IMR-90 (cell line): ENCODE results near the gene SEPTIN8. TPM values are rescaled to one million over a fixed set of nuclear protein-coding genes. Genes with fewer than 3 reads are reported as not detected.

Experiments
- ATAC-seq: fragments of 200-7000 bp; cut with Tn5 transposase; 2 replicates; pipeline ENCODE4 v1.9.1; 2020; ENCODE audit warnings: low read depth, mild to moderate bottlenecking, moderate library complexity
- BruUV-seq: library from RNA; stranded (reverse); fragments of 400-500 nt; replicated peaks from 2 replicates; lab custom pipeline; 2021; lab: Mats Ljungman, UMichigan
- CTCF ChIA-PET: fragments of 300-600 bp; formaldehyde crosslinking; extraction: SDS; loops from one replicate; lab custom pipeline; 2021; ENCODE audit warnings: antibody characterized with exemption; lab: Yijun Ruan, JAX
- POLR2A ChIA-PET: fragments of 300-600 bp; sonication (Branson Sonifier 250); formaldehyde crosslinking; loops from one replicate; lab custom pipeline; 2022; ENCODE audit warnings: antibody characterized with exemption; ENCODE audit not compliant: unreplicated experiment; lab: Charles Lee
- DNase-seq: peaks from one replicate; pipeline ENCODE4 v3.0.0; 2013
- H2AFZ ChIP-seq: replicated peaks from 2 replicates; pipeline ENCODE3; 2013; ENCODE audit warnings: low read length, mild to moderate bottlenecking; ENCODE audit not compliant: poor library complexity
- H2AK5ac ChIP-seq: 2 replicates; pipeline ENCODE4 v1.6.1; 2013; ENCODE audit warnings: low read depth, low read length, inconsistent platforms
- H2AK9ac ChIP-seq: replicated peaks from 2 replicates; pipeline ENCODE3; 2013; ENCODE audit warnings: mild to moderate bottlenecking, low read depth, low read length, moderate library complexity; ENCODE audit not compliant: poor library complexity
- H2BK120ac ChIP-seq: 2 replicates; pipeline ENCODE4 v1.6.1; 2013; ENCODE audit warnings: low read depth, low read length, inconsistent platforms
- H2BK15ac ChIP-seq: 3 replicates; pipeline ENCODE4 v1.6.1; 2013; ENCODE audit warnings: low read depth, low read length, inconsistent platforms
- H2BK20ac ChIP-seq: 2 replicates; pipeline ENCODE4 v1.6.1; 2013; ENCODE audit warnings: low read depth, mild to moderate bottlenecking, inconsistent platforms, low read length, moderate library complexity
- H2BK5ac ChIP-seq: 2 replicates; pipeline ENCODE4 v1.6.1; 2013; ENCODE audit warnings: mild to moderate bottlenecking, low read depth, low read length, inconsistent platforms; ENCODE audit not compliant: poor library complexity, severe bottlenecking
- H3K14ac ChIP-seq: replicated peaks from 2 replicates; pipeline ENCODE4 v1.6.1; 2013; ENCODE audit warnings: low read depth, low read length, inconsistent platforms
- H3K18ac ChIP-seq: 2 replicates; pipeline ENCODE4 v1.6.1; 2013; ENCODE audit warnings: low read depth, low read length, control low read depth
- H3K23ac ChIP-seq: 2 replicates; pipeline ENCODE4 v1.6.1; 2013; ENCODE audit warnings: low read depth, low read length, inconsistent platforms
- H3K27ac ChIP-seq: 2 replicates; pipeline ENCODE4 v1.5.1; 2013; ENCODE audit warnings: mild to moderate bottlenecking, control low read depth, low read length; ENCODE audit not compliant: insufficient read depth
- H3K27me3 ChIP-seq: 2 replicates; pipeline ENCODE4 v1.6.1; 2013; ENCODE audit warnings: low read length; ENCODE audit not compliant: control insufficient read depth, insufficient read depth
- H3K36me3 ChIP-seq: 2 replicates; pipeline ENCODE4 v1.6.1; 2013; ENCODE audit warnings: low read length, mixed read lengths; ENCODE audit not compliant: control insufficient read depth, insufficient read depth
- H3K4ac ChIP-seq: 2 replicates; pipeline ENCODE4 v1.6.1; 2013; ENCODE audit warnings: low read depth, low read length, inconsistent platforms
- H3K4me1 ChIP-seq: 2 replicates; pipeline ENCODE4 v1.6.1; 2013; ENCODE audit warnings: low read length, mixed read lengths; ENCODE audit not compliant: control insufficient read depth, insufficient read depth
- H3K4me2 ChIP-seq: 2 replicates; pipeline ENCODE4 v1.6.1; 2013; ENCODE audit warnings: low read depth, mild to moderate bottlenecking, control low read depth, low read length, moderate library complexity
- H3K4me3 ChIP-seq: 2 replicates; pipeline ENCODE4 v1.5.1; 2013; ENCODE audit warnings: low read depth, mild to moderate bottlenecking, control low read depth, low read length, moderate library complexity; ENCODE audit not compliant: insufficient read depth
- H3K56ac ChIP-seq: 2 replicates; pipeline ENCODE4 v1.6.1; 2013; ENCODE audit warnings: low read length, inconsistent platforms; ENCODE audit not compliant: insufficient read depth; ENCODE audit errors: extremely low read depth
- H3K79me1 ChIP-seq, 2 experiments: 2 replicates each; pipeline ENCODE4 v1.6.1; 2013; ENCODE audit warnings: low read length in 2 of 2, inconsistent platforms in 1 of 2, low read depth in 1 of 2
- H3K9ac ChIP-seq: 2 replicates; pipeline ENCODE4 v1.6.1; 2013; ENCODE audit warnings: low read depth, low read length, control low read depth
- H3K9me1 ChIP-seq: 2 replicates; pipeline ENCODE4 v1.6.1; 2013; ENCODE audit warnings: low read length, inconsistent platforms; ENCODE audit not compliant: insufficient read depth
- H3K9me3 ChIP-seq: 2 replicates; pipeline ENCODE4 v1.6.1; 2013; ENCODE audit warnings: low read length; ENCODE audit not compliant: control insufficient read depth, insufficient read depth
- H4K20me1 ChIP-seq: 2 replicates; pipeline ENCODE4 v1.6.1; 2013; ENCODE audit warnings: low read length, inconsistent platforms; ENCODE audit not compliant: insufficient read depth
- H4K5ac ChIP-seq: 2 replicates; pipeline ENCODE4 v1.6.1; 2013; ENCODE audit warnings: mild to moderate bottlenecking, low read depth, low read length, control low read depth
- H4K8ac ChIP-seq, 2 experiments: 2 replicates each; pipeline ENCODE4 v1.6.1; 2013; ENCODE audit warnings: low read depth in 2 of 2, low read length in 2 of 2, control low read depth in 1 of 2, inconsistent platforms in 1 of 2
- H4K91ac ChIP-seq: 2 replicates; pipeline ENCODE4 v1.6.1; 2013; ENCODE audit warnings: low read depth, low read length, inconsistent platforms; ENCODE audit not compliant: insufficient read depth
- BHLHE40 ChIP-seq: fragments of 150-350 bp; IDR thresholded peaks from 2 replicates; pipeline ENCODE4 v1.6.1; 2016; ENCODE audit warnings: mild to moderate bottlenecking, low read depth, low read length
- CTCF ChIP-seq: conservative IDR thresholded peaks from 2 replicates; pipeline ENCODE4 v1.5.1; 2012; ENCODE audit warnings: mild to moderate bottlenecking, low read depth, low read length, improper control_type of control experiment
- FOS ChIP-seq: fragments of 150-350 bp; IDR thresholded peaks from 2 replicates; pipeline ENCODE4 v1.6.1; 2016; ENCODE audit warnings: low read depth, low read length
- MXI1 ChIP-seq: IDR thresholded peaks from 2 replicates; pipeline ENCODE4 v1.6.1; 2012; ENCODE audit warnings: low read depth, mild to moderate bottlenecking, low read length, moderate library complexity, borderline replicate concordance
- NFE2L2 ChIP-seq: fragments of 150-350 bp; IDR thresholded peaks from 2 replicates; pipeline ENCODE4 v1.6.1; 2016; ENCODE audit warnings: low read depth, mild to moderate bottlenecking, low read length
- RCOR1 ChIP-seq: IDR thresholded peaks from 2 replicates; pipeline ENCODE4 v1.6.1; 2012; ENCODE audit warnings: mild to moderate bottlenecking, low read length, improper control_type of control experiment; ENCODE audit not compliant: insufficient replicate concordance
- WGBS, 2 experiments: methylation state at CpG; one replicate each; pipeline versions ENCODE4 v1.1.5 to v1.1.7; 2013; ENCODE audit warnings: missing lambda C conversion rate in 2 of 2; ENCODE audit not compliant: insufficient read length in 1 of 2; ENCODE audit errors: extremely low coverage in 2 of 2; 5-methylcytosine and 5-hydroxymethylcytosine counted together
- dilution Hi-C: fragments of 300-500 bp; cut with HindIII; formaldehyde crosslinking; loops from one replicate; pipeline ENCODE4 v1.14.3; 2018; ENCODE audit warnings: low sequenced_read_pairs; ENCODE audit not compliant: unreplicated experiment
- in situ Hi-C: fragments of 300-500 bp; cut with MboI; formaldehyde crosslinking; loops from 3 replicates; pipeline ENCODE4 v1.14.3; 2019; ENCODE audit warnings: low sequenced_read_pairs, inconsistent platforms, mixed read lengths
- intact Hi-C: fragments of 100-400 bp; cut with micrococcal nuclease; formaldehyde crosslinking; loops from 2 replicates; pipeline ENCODE4 v1.10.0; 2022
- polyA plus RNA-seq, 3 experiments: library from polyadenylated mRNA; depleted of rRNA; stranded (reverse); fragments of >200 nt; gene quantifications; 2 replicates each; pipeline ENCODE4 v1.2.3, GENCODE V29; 2012; ENCODE audit warnings: low replicate concordance in 1 of 3
- total RNA-seq: library from RNA; depleted of rRNA; stranded (reverse); fragments of >200 nt; gene quantifications from 2 replicates; pipeline ENCODE4 v1.2.3, GENCODE V29; 2012
- TF ChIP-seq, protein P1 (sequence below): fragments of 150-350 bp; IDR thresholded peaks from 2 replicates; pipeline ENCODE4 v1.6.1; 2016; ENCODE audit warnings: low read depth, mild to moderate bottlenecking, low read length, moderate library complexity, borderline replicate concordance

Gene SEPTIN8
- total and polyA plus RNA-seq, 2 of the 4 experiments (the other 2 are of a cell fraction), result 56.2 to 67.2 TPM

DNA sequence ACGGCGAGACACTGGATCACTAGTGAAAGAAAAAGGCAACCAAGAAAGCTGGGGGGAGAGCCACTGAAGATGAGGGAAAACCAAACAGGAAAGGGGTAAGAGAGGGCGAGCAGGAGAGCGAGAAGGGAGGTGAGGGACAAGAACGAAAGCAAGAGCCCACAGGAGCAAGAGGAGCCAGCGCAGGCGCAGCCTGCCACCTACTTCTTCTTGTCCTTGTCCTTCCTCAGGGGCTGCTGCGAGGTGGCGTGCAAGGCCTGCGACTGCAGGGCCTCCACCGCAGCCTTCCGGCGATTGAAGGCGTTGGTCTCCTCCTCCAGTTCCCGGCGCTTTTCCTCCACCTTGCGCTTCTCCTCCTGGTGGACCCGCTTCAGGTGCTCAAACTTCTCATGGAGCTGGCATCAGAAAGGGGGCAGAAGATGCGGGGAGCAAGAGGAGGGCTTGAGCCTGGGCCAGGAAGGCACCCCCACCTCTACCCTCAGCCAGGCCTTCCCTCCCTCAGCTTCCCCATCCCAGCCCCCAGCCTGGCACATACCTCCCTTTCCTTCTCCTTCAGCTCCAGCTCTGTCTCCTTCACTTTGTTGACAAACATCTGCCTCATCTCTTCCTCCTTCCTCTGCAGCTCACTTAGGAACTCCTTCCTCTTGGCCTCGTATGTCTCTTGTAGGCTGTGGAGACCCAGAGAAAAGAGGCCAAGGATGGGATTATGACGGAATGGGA, 16.3 kb downstream of the SEPTIN8 start:
- Histone ChIP-seq H4K5ac (no peak overlapping the region), H3K56ac (no peak overlapping the region), H3K4me2 (no peak overlapping the region), H2BK15ac (no peak overlapping the region), H3K27ac (no peak overlapping the region), H4K8ac (no peak overlapping the region), H2AK5ac (no peak overlapping the region), H2AK9ac (no peak overlapping the region), H3K4me3 (no peak overlapping the region), H3K14ac (no peak overlapping the region), H3K18ac (no peak overlapping the region), H3K4ac (no peak overlapping the region), H3K79me1 (peaks cover 0 to 11% of the 10 kb centered on the region in 2 experiments; a peak in 3 of 4 replicates), H4K91ac (no peak overlapping the region), H3K27me3 (no peaks in the 10 kb centered on the region), H3K36me3 (peaks cover 56% of the 10 kb centered on the region), H3K9me1 (no peaks in the 10 kb centered on the region), H2BK20ac (no peak overlapping the region), H2AFZ (no peak overlapping the region), H4K20me1 (no peaks in the 10 kb centered on the region; the same call in 1 of the 2 replicates), H3K4me1 (no peaks in the 10 kb centered on the region), H3K9ac (no peak overlapping the region), H3K23ac (no peak overlapping the region), H3K9me3 (no peaks in the 10 kb centered on the region), H2BK120ac (no peak overlapping the region), H2BK5ac (no peak overlapping the region)
- TF ChIP-seq NFE2L2 (no peak), RCOR1 (no peak), FOS (no peak), MXI1 (no peak), CTCF (no peak), BHLHE40 (no peak)
- TF ChIP-seq, protein P1, sequence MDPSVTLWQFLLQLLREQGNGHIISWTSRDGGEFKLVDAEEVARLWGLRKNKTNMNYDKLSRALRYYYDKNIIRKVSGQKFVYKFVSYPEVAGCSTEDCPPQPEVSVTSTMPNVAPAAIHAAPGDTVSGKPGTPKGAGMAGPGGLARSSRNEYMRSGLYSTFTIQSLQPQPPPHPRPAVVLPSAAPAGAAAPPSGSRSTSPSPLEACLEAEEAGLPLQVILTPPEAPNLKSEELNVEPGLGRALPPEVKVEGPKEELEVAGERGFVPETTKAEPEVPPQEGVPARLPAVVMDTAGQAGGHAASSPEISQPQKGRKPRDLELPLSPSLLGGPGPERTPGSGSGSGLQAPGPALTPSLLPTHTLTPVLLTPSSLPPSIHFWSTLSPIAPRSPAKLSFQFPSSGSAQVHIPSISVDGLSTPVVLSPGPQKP, result no peak
- dilution Hi-C loops, result no loop called here
- POLR2A ChIA-PET, result no interaction called here
- ATAC-seq, result no peak
- no peak for DNase-seq
- 94% methylated on average over 7 of the region's 21 CpGs; no CpG with 5 or more reads in 1 of the 2 experiments for WGBS, 2 experiments
- in situ Hi-C loops, result no loop called here
- BruUV-seq, result no TSS peak
- intact Hi-C loops, result no loop called here
- CTCF ChIA-PET, result no interaction called here
